HG03442 (cell line): Measurements from ENCODE around the gene NEU3.

ENCODE experiments used
- ATAC-seq: cut with Tn5 transposase; IDR thresholded peaks from one replicate; pipeline ENCODE4 v1.9.1; 2021; ENCODE audit warnings: mild to moderate bottlenecking, moderate library complexity; ENCODE audit not compliant: unreplicated experiment

NEU3 gene

GRCh38 chr11:75056814-75057213, 68.1 kb downstream of the NEU3 start:
- no peak for ATAC-seq

- no peak for ATAC-seq
Observed at GRCh38 chr11:75059299-75059698, 70.6 kb downstream of the NEU3 start.

- ATAC-seq = no peak
Observed at GRCh38 chr11:75063741-75064314, 75.1 kb downstream of the NEU3 start.

GRCh38 chr11:75066061-75066460, 77.3 kb downstream of the NEU3 start:
- ATAC-seq = no peak
